Lung (tissue), 12 donors: Measurements from ENCODE around the gene THY1. TPM values are rescaled to one million over a fixed set of nuclear protein-coding genes. Genes with fewer than 3 reads are reported as not detected.

Experiments used
- ATAC-seq: fragments of 200-7000 bp; cut with Tn5 transposase; one replicate; pipeline ENCODE4 v1.9.1; 2020; ENCODE audit warnings: moderate number of reproducible peaks; ENCODE audit not compliant: insufficient read depth, low FRiP score
- DNase-seq, 3 donors: peaks; one replicate each; pipeline ENCODE4 v3.0.0-alpha.2; 2013 to 2017
- H3K27ac ChIP-seq, 2 donors: one replicate each; pipeline ENCODE4 v1.5.1; 2013; ENCODE audit warnings: mild to moderate bottlenecking in 2 of 2, moderate library complexity in 2 of 2, control low read depth in 1 of 2, inconsistent platforms in 1 of 2, low read depth in 1 of 2, low read length in 1 of 2
- H3K27me3 ChIP-seq, 3 donors: one replicate each; pipeline ENCODE4 v1.5.1; 2013; ENCODE audit warnings: low read length in 2 of 3; ENCODE audit not compliant: control insufficient read depth in 3 of 3, insufficient read depth in 3 of 3
- H3K36me3 ChIP-seq, 4 donors: one replicate each; pipeline ENCODE4 v1.5.1; 2013; ENCODE audit warnings: low read length in 4 of 4, mild to moderate bottlenecking in 1 of 4, moderate library complexity in 1 of 4; ENCODE audit not compliant: control insufficient read depth in 4 of 4, insufficient read depth in 4 of 4
- H3K4me1 ChIP-seq, 5 donors: one replicate each; pipeline ENCODE4 v1.5.1; 2013; ENCODE audit warnings: low read length in 5 of 5, mild to moderate bottlenecking in 2 of 5, moderate library complexity in 1 of 5; ENCODE audit not compliant: control insufficient read depth in 5 of 5, insufficient read depth in 5 of 5
- H3K4me3 ChIP-seq: one replicate; pipeline ENCODE4 v1.5.1; 2013; ENCODE audit warnings: mild to moderate bottlenecking, control low read depth, moderate library complexity
- H3K9ac ChIP-seq, 2 donors: one replicate each; pipeline ENCODE4 v1.5.1; 2013; ENCODE audit warnings: low read length in 2 of 2, control low read depth in 1 of 2; ENCODE audit not compliant: insufficient read depth in 1 of 2
- H3K9me3 ChIP-seq, 4 donors: one replicate each; pipeline ENCODE4 v1.5.1; 2013; ENCODE audit warnings: low read length in 3 of 4, mild to moderate bottlenecking in 1 of 4, moderate library complexity in 1 of 4; ENCODE audit not compliant: control insufficient read depth in 4 of 4, insufficient read depth in 3 of 4
- CTCF ChIP-seq: IDR thresholded peaks from 2 replicates; pipeline ENCODE4 v1.5.1; 2012; ENCODE audit warnings: mild to moderate bottlenecking; ENCODE audit errors: control extremely low read depth, extremely low read depth
- WGBS, 2 donors: extraction: QIAGEN DNeasy Blood & Tissue Kit; methylation state at CpG; one replicate each; pipeline ENCODE4 v1.1.7; 2013; 5-methylcytosine and 5-hydroxymethylcytosine counted together
- polyA plus RNA-seq, 2 donors: library from polyadenylated mRNA; stranded (reverse); fragments of 200-250 nt; gene quantifications; one replicate each; pipeline ENCODE4 v1.2.1, GENCODE V29; 2013
- total RNA-seq, 2 donors: library from RNA; depleted of rRNA in 1 of 2; stranded (reverse); fragments of >200 nt in 1 of 2; gene quantifications; one replicate each; pipeline ENCODE4 v1.2.1, GENCODE V29; 2014 to 2021
- donor health status: control.
- donor health status: control.
- donor health status: Bipolar disorder and iron deficiency.
- donor health status: healthy.
- donor health status: DM: yes; HTN: yes; CAD: no.

Gene THY1
- total and polyA plus RNA-seq, 4 donors: 5.1 to 44.2 (median 13.3) TPM

- Histone ChIP-seq H3K4me1 (peaks cover 0 to 14% (median 3%) of the 10 kb centered on the region in 5 donors), H3K4me3 (no peak overlapping the region), H3K9ac (no peak overlapping the region), H3K27ac (no peak overlapping the region), H3K9me3 (no peaks in the 10 kb centered on the region), H3K36me3 (no peaks in the 10 kb centered on the region), H3K27me3 (peaks cover 3 to 24% (median 19%) of the 10 kb centered on the region in 3 donors)
- WGBS, 2 donors: 89 to 94% methylated on average over 8 of the region's 8 CpGs
- TF ChIP-seq CTCF: no peak
- DNase-seq (no peak), ATAC-seq (no peak)
These were observed 2.3 kb downstream of the THY1 start for GRCh38 chr11:119420631-119421030.

DNA sequence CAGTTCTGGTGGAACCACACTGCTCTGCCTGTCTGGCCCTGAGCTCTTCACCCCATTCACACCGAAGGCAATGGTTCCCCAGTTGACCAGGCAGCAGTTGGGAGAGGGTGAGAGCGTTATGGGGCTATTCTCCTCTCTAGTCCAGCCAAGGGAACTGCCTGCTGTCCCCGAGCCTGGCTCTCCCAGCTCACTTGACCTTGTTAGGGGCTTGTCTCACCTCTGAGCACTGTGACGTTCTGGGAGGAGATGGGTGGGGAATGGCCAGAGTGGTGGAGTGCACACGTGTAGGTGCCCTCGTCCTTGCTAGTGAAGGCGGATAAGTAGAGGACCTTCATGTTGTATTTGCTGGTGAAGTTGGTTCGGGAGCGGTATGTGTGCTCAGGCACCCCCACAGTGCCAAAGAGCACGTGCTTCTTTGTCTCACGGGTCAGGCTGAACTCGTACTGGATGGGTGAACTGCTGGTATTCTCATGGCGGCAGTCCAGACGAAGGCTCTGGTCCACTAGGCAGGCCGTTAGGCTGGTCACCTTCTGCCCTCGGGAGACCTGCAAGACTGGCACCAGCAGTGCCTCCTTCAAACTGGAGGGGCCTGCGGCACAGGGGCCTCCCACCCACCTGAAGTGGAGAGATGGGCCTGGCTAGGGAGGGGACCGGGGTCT, 3.0 kb downstream of the THY1 start:
- Histone ChIP-seq H3K27ac (no peak overlapping the region), H3K4me3 (no peak overlapping the region), H3K9me3 (no peaks in the 10 kb centered on the region), H3K36me3 (no peaks in the 10 kb centered on the region), H3K27me3 (peaks cover 3 to 24% (median 19%) of the 10 kb centered on the region in 3 donors), H3K9ac (no peak overlapping the region), H3K4me1 (peaks cover 0 to 14% (median 3%) of the 10 kb centered on the region in 5 donors)
- TF ChIP-seq CTCF: no peak
- ATAC-seq (no peak), DNase-seq (no peak)
- WGBS, 2 donors: 86 to 92% methylated on average over 18 of the region's 18 CpGs

GRCh38 chr11:119419246-119419645, 3.7 kb downstream of the THY1 start:
- ATAC-seq: no peak
- Histone ChIP-seq H3K36me3 (no peaks in the 10 kb centered on the region), H3K27me3 (peaks cover 0 to 24% (median 19%) of the 10 kb centered on the region in 3 donors), H3K4me1 (peaks cover 0 to 14% (median 3%) of the 10 kb centered on the region in 5 donors), H3K9ac (no peak overlapping the region), H3K27ac (no peak overlapping the region), H3K4me3 (no peak overlapping the region), H3K9me3 (no peaks in the 10 kb centered on the region)
- no peak for TF ChIP-seq CTCF
- no peak for DNase-seq
- WGBS, 2 donors: 89 to 96% methylated on average over 5 of the region's 5 CpGs

GRCh38 chr11:119418759-119419158, 4.2 kb downstream of the THY1 start:
- Histone ChIP-seq H3K27ac (no peak overlapping the region), H3K9me3 (no peaks in the 10 kb centered on the region), H3K4me1 (peaks cover 0 to 14% (median 3%) of the 10 kb centered on the region in 5 donors), H3K4me3 (no peak overlapping the region), H3K36me3 (no peaks in the 10 kb centered on the region), H3K27me3 (peaks cover 0 to 21% (median 15%) of the 10 kb centered on the region in 3 donors), H3K9ac (no peak overlapping the region)
- WGBS, 2 donors: 90 to 98% methylated on average over 4 of the region's 4 CpGs
- no peak for DNase-seq
- no peak for ATAC-seq
- TF ChIP-seq CTCF: no peak
